ENCODE results near the gene EXOC7.

- TF ChIP-seq POLR2AphosphoS5 (IDR thresholded peaks at IDR 0.05) (no peak), POLR2A (IDR thresholded peaks at IDR 0.05) (no peak), CTCF (IDR thresholded peaks at IDR 0.05) (no peak)
Measured at GRCh38 chr17:76149214-76149613, 45.6 kb upstream of the EXOC7 start.
